K562 (cell line): ENCODE results near the gene CENPB. TPM values are rescaled to one million over a fixed set of nuclear protein-coding genes. Genes with fewer than 3 reads are reported as not detected.

Experiments used
- ATAC-seq: fragments of 200-7000 bp; cut with Tn5 transposase; 3 replicates; pipeline ENCODE4 v1.9.1; 2020; ENCODE audit warnings: moderate library complexity
- BruUV-seq: library from RNA; stranded (reverse); fragments of 400-500 nt; replicated peaks from 2 replicates; lab custom pipeline; 2021; lab: Mats Ljungman, UMichigan
- CTCF ChIA-PET: fragments of 300-600 bp; formaldehyde crosslinking; extraction: SDS; loops from one replicate; lab custom pipeline; 2021; ENCODE audit warnings: low intra/inter-chr PET ratio; lab: Yijun Ruan, JAX
- POLR2A ChIA-PET: fragments of 300-600, 350-650 bp; sonication (Branson Sonifier 250); formaldehyde crosslinking; extraction: SDS; loops from one replicate; lab custom pipeline; 2021; ENCODE audit warnings: antibody characterized with exemption, inconsistent platforms; lab: Yijun Ruan, JAX
- DNase-seq, 4 experiments: peaks; one replicate each; pipeline versions ENCODE4 v3.0.0 to v3.0.0-alpha.2; 2011 to 2018; ENCODE audit warnings: low spot score in 3 of 4, mixed read lengths in 3 of 4; ENCODE audit errors: extremely low read depth in 1 of 4
- FAIRE-seq: peaks from 2 replicates; lab custom pipeline; 2011; peaks lifted over from hg19 to GRCh38; lab: Jason Lieb, UNC
- H2AFZ ChIP-seq: 2 replicates; pipeline ENCODE4 v1.6.0; 2011; ENCODE audit warnings: low read depth, low read length, control low read depth, inconsistent platforms
- H3K27ac ChIP-seq: fragments of 200-600 bp; 3 replicates; pipeline ENCODE4 v1.8.0; 2011; ENCODE audit warnings: low read depth, mild to moderate bottlenecking, control low read depth, inconsistent platforms, low read length, moderate library complexity, mixed read lengths; ENCODE audit errors: extremely low read depth
- H3K27me3 ChIP-seq, 2 experiments: fragments of 300-600 bp in 1 of 2; 2 replicates in 1 of 2; 3 replicates in 1 of 2; pipeline versions ENCODE4 v1.6.0 to v1.8.0; 2011; ENCODE audit warnings: inconsistent platforms in 2 of 2, low read length in 2 of 2, mild to moderate bottlenecking in 1 of 2, mixed read lengths in 1 of 2, moderate library complexity in 1 of 2; ENCODE audit not compliant: control insufficient read depth in 2 of 2, insufficient read depth in 2 of 2
- H3K36me3 ChIP-seq: fragments of 300-600 bp; 3 replicates; pipeline ENCODE4 v1.8.0; 2011; ENCODE audit warnings: mild to moderate bottlenecking, low read length, inconsistent platforms; ENCODE audit not compliant: control insufficient read depth, insufficient read depth
- H3K4me1 ChIP-seq, 2 experiments: fragments of 200-600 bp in 1 of 2; replicated peaks in 1 of 2; 2 replicates in 1 of 2; 3 replicates in 1 of 2; pipeline versions ENCODE4 v1.5.1 to v1.8.0; 2011; ENCODE audit warnings: inconsistent platforms in 2 of 2, low read length in 2 of 2, mild to moderate bottlenecking in 1 of 2, mixed read lengths in 1 of 2, moderate library complexity in 1 of 2; ENCODE audit not compliant: control insufficient read depth in 2 of 2, insufficient read depth in 2 of 2
- H3K4me2 ChIP-seq: 2 replicates; pipeline ENCODE4 v1.6.1; 2011; ENCODE audit warnings: low read length, control low read depth, inconsistent platforms, mixed read lengths; ENCODE audit not compliant: insufficient read depth
- H3K4me3 ChIP-seq: fragments of 200-600 bp; sonication (generic), shearing (Covaris generic); 2 replicates; pipeline ENCODE4 v1.5.1; 2016; ENCODE audit warnings: control low read depth, inconsistent platforms
- H3K79me2 ChIP-seq: fragments of 200-600 bp; 3 replicates; pipeline ENCODE4 v1.8.0; 2011; ENCODE audit warnings: low read length, inconsistent platforms; ENCODE audit not compliant: control insufficient read depth, insufficient read depth
- H3K9ac ChIP-seq, 2 experiments: 2 replicates each; pipeline versions ENCODE4 v1.6.0 to v1.6.1; 2011; ENCODE audit warnings: low read depth in 2 of 2, low read length in 2 of 2, control low read depth in 1 of 2, inconsistent platforms in 1 of 2, mild to moderate bottlenecking in 1 of 2, mixed read lengths in 1 of 2; ENCODE audit not compliant: insufficient read depth in 1 of 2
- H3K9me1 ChIP-seq: one replicate; pipeline ENCODE4 v1.6.0; 2011; ENCODE audit warnings: inconsistent platforms, mild to moderate bottlenecking, low read length, moderate library complexity; ENCODE audit not compliant: control insufficient read depth, insufficient read depth
- H3K9me3 ChIP-seq: replicated peaks from 2 replicates; pipeline ENCODE4 v1.5.1; 2011; ENCODE audit warnings: low read depth, low read length, inconsistent platforms; ENCODE audit not compliant: control insufficient read depth, insufficient read depth
- H4K20me1 ChIP-seq: replicated peaks from 2 replicates; pipeline ENCODE4 v1.6.1; 2011; ENCODE audit warnings: low read length, inconsistent platforms, mixed read lengths; ENCODE audit not compliant: control insufficient read depth, insufficient read depth
- CBFA2T3 ChIP-seq: fragments of 450-650 bp; IDR thresholded peaks from 2 replicates; pipeline ENCODE4 v1.6.1; 2017
- HDAC8 ChIP-seq: fragments of 450-650 bp; IDR thresholded peaks from 2 replicates; pipeline ENCODE4 v1.6.1; 2016; ENCODE audit warnings: mild to moderate bottlenecking, missing genetic modification characterization, moderate library complexity, missing compliant biosample characterization
- JUND ChIP-seq, 2 experiments: IDR thresholded peaks; 2 replicates in 1 of 2; 3 replicates in 1 of 2; pipeline ENCODE4 v1.6.1; 2011; ENCODE audit warnings: borderline replicate concordance in 2 of 2, low read depth in 2 of 2, low read length in 2 of 2, improper control_type of control experiment in 1 of 2, missing biosample characterization in 1 of 2, missing genetic modification characterization in 1 of 2, missing genetic modification reagents in 1 of 2
- NCOA6 ChIP-seq: fragments of 450-650 bp; IDR thresholded peaks from 2 replicates; pipeline ENCODE4 v1.6.1; 2017; ENCODE audit warnings: mild to moderate bottlenecking
- NR2C2 ChIP-seq, 2 experiments: fragments of 200-800 bp in 1 of 2; sonication (Bioruptor generic) in 1 of 2; sonication (generic) in 1 of 2; formaldehyde crosslinking in 1 of 2; IDR thresholded peaks; 2 replicates each; pipeline versions ENCODE4 v1.6.1 to v1.8.0; 2016 to 2022; ENCODE audit warnings: mild to moderate bottlenecking in 1 of 2, missing compliant biosample characterization in 1 of 2, missing genetic modification characterization in 1 of 2, missing genetic modification reagents in 1 of 2
- U2AF1 ChIP-seq: fragments of 200-400 bp; formaldehyde crosslinking; optimal IDR thresholded peaks from 2 replicates; pipeline ENCODE3; 2017; ENCODE audit warnings: mild to moderate bottlenecking, low read depth, low read length, moderate library complexity
- WGBS: fragments of 100-300 bp; shearing (Covaris generic); methylation state at CpG from one replicate; pipeline ENCODE4 v1.1.6; 2016; ENCODE audit warnings: low coverage, mixed read lengths; ENCODE audit not compliant: insufficient coverage; ENCODE audit errors: missing lambda C conversion rate; 5-methylcytosine and 5-hydroxymethylcytosine counted together
- in situ Hi-C: fragments of 300-500 bp; cut with MboI; formaldehyde crosslinking; loops from 4 replicates; pipeline ENCODE4 v1.15.0; 2018; ENCODE audit warnings: inconsistent platforms, mixed read lengths
- intact Hi-C: fragments of 100-400 bp; cut with micrococcal nuclease; formaldehyde crosslinking; loops from 2 replicates; pipeline ENCODE4 v1.14.2; 2022
- polyA plus RNA-seq, 8 experiments: library from polyadenylated mRNA; depleted of rRNA in 4 of 8; stranded (reverse) in 5 of 8; unstranded in 3 of 8; fragments of >200 nt; fragmentation: Nextera tagmentation in 2 of 8; fragmentation: Illumina TruSeq in 1 of 8; extraction: Ambion mirVana in 2 of 8; extraction: Trizol in 1 of 8; gene quantifications; 2 replicates each; pipeline versions ENCODE4 v1.2.1 to v1.2.3, GENCODE V29; 2011 to 2014; ENCODE audit warnings: inconsistent platforms in 1 of 8, missing spikeins in 1 of 8
- total RNA-seq, 7 experiments: library from RNA; depleted of rRNA in 6 of 7; stranded (reverse); fragments of >200 nt in 6 of 7; fragmentation: Illumina TruSeq in 2 of 7; extraction: Trizol in 2 of 7; gene quantifications; 2 replicates each; pipeline versions ENCODE4 v1.2.1 to v1.2.3, GENCODE V29; 2011 to 2021; ENCODE audit warnings: low replicate concordance in 1 of 7
- TF ChIP-seq, protein P1 (sequence below), 2 experiments: fragments of 450-650 bp; IDR thresholded peaks; 2 replicates each; pipeline ENCODE4 v1.6.1; 2016; ENCODE audit warnings: mild to moderate bottlenecking in 2 of 2, borderline replicate concordance in 1 of 2, low read depth in 1 of 2, moderate library complexity in 1 of 2
- TF ChIP-seq, protein P2 (sequence below): sonication (generic); formaldehyde crosslinking; IDR thresholded peaks from 2 replicates; pipeline ENCODE4 v1.9.0; 2022; ENCODE audit warnings: mild to moderate bottlenecking, missing genetic modification reagents

CENPB gene
- total and polyA plus RNA-seq, 9 of the 15 experiments (the other 6 are each of a cell fraction or from before 2014, with no cell fraction given) = 0.17 to 70.8 (median 24.9) TPM

DNA sequence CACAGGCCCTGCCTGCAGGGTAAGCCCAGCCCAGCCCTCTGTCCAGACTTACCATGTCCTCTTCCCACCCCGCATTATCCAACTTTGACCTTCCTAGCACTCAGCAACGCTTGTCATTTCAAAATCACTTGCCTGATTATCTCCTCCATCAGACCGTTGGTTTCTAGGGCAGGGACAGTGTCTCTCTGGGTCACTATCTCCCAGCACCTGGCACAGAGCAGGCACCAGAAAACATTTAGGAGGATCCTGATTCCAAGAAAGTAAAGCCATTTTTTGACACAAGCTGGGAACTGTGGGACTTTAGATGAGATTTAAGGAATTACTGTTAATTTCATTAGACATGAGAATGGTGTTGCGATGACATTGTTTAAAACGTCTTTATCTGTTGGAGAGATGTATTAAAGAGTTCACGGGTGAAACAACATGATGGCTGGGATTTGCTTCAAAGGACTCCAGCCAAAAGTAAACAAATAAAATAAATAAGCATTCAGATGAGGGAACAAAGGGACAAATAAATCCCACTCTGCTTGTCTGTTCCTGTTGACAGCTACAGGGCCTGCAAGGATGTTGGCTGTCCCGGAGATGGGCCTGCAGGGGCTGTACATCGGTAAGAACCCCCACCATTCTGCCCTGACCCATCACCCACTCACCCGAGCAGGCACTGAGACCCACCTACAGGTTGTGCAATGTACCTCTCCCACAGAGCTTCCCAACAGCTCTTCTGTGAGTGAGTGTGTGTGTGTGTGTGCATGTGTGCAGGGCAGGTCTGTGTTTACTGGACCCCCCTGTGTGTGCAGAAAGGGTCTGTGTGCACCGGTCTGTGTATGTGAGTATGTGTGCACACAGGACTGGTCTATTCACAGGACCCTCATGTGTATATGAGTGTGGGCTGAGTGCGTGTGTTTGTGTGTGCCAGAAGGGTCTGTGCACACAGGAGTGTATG is 48.2 kb downstream of the CENPB start:
- FAIRE-seq = no peak
- TF ChIP-seq NR2C2 (CRISPR knock-in tag; IDR thresholded peaks at IDR 0.05) = no peak
- peak; percentile 70 for TF ChIP-seq NR2C2 (tag; IDR thresholded peaks at IDR 0.05)
- TF ChIP-seq HDAC8 (tag) = no peak
- no peak for TF ChIP-seq JUND (IDR thresholded peaks at IDR 0.05; ENCODE audit: borderline replicate concordance, low read depth, low read length)
- no peak for TF ChIP-seq JUND (tag; IDR thresholded peaks at IDR 0.05; ENCODE audit: borderline replicate concordance, low read depth, low read length)
- TF ChIP-seq, protein P1, sequence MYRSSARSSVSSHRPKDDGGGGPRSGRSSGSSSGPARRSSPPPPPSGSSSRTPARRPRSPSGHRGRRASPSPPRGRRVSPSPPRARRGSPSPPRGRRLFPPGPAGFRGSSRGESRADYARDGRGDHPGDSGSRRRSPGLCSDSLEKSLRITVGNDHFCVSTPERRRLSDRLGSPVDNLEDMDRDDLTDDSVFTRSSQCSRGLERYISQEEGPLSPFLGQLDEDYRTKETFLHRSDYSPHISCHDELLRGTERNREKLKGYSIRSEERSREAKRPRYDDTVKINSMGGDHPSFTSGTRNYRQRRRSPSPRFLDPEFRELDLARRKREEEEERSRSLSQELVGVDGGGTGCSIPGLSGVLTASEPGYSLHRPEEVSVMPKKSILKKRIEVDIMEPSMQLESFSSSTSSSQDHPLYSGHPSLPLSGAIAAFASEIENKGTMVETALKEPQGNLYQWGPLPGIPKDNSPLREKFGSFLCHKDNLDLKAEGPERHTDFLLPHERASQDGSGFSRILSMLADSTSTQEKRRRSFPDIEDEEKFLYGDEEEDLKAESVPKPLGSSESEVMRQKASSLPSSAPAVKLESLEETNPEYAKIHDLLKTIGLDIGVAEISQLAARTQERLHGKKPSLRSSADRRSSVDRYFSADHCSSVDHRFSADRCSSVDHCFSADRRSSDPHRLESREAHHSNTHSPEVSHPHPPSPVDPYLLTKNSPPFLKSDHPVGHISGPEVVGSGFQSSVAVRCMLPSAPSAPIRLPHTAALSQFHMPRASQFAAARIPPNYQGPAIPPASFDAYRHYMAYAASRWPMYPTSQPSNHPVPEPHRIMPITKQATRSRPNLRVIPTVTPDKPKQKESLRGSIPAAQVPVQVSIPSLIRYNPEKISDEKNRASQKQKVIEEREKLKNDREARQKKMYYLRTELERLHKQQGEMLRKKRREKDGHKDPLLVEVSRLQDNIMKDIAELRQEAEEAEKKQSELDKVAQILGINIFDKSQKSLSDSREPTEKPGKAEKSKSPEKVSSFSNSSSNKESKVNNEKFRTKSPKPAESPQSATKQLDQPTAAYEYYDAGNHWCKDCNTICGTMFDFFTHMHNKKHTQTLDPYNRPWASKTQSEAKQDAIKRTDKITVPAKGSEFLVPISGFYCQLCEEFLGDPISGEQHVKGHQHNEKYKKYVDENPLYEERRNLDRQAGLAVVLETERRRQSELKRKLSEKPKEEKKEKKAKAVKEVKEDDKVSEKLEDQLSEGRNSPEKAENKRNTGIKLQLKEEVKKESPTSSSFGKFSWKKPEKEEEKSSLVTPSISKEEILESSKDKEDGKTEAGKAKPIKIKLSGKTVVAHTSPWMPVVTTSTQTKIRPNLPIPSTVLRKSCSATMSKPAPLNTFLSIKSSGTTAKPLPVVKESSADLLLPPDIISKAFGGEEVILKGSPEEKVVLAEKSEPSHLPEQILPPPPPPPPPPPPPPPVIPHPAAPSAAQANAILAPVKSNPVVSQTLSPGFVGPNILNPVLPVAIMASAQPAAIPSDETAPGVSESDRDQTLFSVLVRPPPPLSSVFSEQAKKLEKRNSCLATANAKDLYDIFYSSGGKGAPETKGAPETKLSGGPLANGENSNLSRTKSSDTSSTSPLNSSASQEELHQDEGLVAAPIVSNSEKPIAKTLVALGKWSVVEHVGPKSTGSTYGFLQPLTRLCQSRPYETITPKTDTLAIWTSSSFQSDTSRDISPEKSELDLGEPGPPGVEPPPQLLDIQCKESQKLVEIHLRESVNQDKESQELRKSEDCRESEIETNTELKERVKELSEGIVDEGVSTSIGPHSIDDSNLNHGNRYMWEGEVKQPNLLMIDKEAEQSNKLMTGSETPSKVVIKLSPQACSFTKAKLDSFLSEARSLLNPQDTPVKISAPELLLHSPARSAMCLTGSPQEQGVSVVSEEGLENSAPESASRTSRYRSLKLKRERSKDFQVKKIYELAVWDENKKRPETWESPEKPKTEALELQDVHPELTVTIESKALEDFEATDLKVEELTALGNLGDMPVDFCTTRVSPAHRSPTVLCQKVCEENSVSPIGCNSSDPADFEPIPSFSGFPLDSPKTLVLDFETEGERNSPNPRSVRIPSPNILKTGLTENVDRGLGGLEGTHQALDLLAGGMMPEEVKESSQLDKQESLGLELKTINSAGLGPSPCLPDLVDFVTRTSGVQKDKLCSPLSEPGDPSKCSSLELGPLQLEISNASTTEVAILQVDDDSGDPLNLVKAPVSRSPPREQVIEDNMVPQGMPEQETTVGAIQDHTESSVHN (IDR thresholded peaks at IDR 0.05; ENCODE audit: borderline replicate concordance in 1 of 2, low read depth in 1 of 2) = no peak
- no peak for TF ChIP-seq NCOA6
- TF ChIP-seq, protein P2, sequence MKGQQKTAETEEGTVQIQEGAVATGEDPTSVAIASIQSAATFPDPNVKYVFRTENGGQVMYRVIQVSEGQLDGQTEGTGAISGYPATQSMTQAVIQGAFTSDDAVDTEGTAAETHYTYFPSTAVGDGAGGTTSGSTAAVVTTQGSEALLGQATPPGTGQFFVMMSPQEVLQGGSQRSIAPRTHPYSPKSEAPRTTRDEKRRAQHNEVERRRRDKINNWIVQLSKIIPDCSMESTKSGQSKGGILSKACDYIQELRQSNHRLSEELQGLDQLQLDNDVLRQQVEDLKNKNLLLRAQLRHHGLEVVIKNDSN = no peak
- TF ChIP-seq CBFA2T3 = peak; percentile 3; the same call in 1 of the 2 replicates
- TF ChIP-seq U2AF1 = no peak

More for the DNA sequence above, 48.2 kb downstream of the CENPB start:
- Histone ChIP-seq H3K79me2 (no peaks in the 10 kb centered on the region), H3K9me1 (no peaks in the 10 kb centered on the region), H3K9me3 (no peaks in the 10 kb centered on the region), H3K4me2 (no peak overlapping the region), H2AFZ (no peak overlapping the region), H3K4me1 (peaks cover 3 to 20% of the 10 kb centered on the region in 2 experiments; a peak in 3 of 5 replicates), H4K20me1 (no peaks in the 10 kb centered on the region), H3K4me3 (no peak overlapping the region), H3K36me3 (no peaks in the 10 kb centered on the region), H3K9ac (no peak overlapping the region), H3K27me3 (no peaks in the 10 kb centered on the region), H3K27ac (no peak overlapping the region)
- ATAC-seq = no peak
- intact Hi-C loops (no loop called here), in situ Hi-C loops (no loop called here)
- WGBS = 24% methylated on average over 10 of the region's 11 CpGs
- no TSS peak for BruUV-seq
- POLR2A ChIA-PET = no interaction called here
- CTCF ChIA-PET = interaction anchor here (0.6 kb wide), 1 partner anchor 51 kb away, joined by 4 read pairs; no protein-coding TSS in a partner anchor
- DNase-seq = no peak
